ENCODE data around the gene PDP2. TPM values are rescaled to one million over a fixed set of nuclear protein-coding genes. Genes with fewer than 3 reads are reported as not detected.

The PDP2 gene, protein sequence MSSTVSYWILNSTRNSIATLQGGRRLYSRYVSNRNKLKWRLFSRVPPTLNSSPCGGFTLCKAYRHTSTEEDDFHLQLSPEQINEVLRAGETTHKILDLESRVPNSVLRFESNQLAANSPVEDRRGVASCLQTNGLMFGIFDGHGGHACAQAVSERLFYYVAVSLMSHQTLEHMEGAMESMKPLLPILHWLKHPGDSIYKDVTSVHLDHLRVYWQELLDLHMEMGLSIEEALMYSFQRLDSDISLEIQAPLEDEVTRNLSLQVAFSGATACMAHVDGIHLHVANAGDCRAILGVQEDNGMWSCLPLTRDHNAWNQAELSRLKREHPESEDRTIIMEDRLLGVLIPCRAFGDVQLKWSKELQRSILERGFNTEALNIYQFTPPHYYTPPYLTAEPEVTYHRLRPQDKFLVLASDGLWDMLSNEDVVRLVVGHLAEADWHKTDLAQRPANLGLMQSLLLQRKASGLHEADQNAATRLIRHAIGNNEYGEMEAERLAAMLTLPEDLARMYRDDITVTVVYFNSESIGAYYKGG
- total RNA-seq = 5.4 TPM

DNA sequence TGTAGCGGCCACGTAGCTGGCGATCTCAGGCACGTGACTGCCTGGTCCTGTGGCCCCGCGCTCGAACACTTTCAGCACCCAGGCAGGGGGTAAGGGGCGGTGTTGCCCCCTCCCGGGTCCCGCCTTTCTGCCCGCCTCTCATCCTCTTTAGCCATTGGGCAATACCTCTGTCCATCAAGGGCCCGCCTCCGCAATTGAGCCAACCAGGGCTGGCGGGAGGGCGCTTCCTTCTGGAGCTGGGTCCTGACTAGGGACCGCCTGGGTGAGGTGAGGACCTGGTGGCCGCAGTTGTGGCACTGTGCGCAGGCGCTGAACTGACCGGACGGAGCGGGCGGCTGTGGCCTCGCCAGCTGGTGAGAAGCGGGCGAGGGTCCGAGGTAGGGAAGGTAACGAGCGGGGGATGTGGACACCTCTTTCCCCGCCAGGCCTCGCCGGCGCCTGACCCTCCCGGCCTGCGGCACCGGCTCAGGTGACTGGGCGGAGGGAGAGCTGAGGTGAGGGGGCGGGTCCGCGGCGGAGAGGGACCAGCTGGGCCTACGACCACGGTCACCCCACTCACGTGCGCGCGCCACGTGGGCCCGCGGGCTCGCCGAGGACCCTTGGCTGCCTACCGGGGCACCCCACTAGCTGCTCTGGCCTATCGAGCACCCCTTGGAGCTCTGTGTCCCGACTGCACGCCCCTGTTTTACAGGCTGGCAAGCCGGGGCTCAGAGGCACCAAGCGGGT, at the start of gene PDP2:
Gene PDP2, plus strand, starts transcription at position 228 of the 726 bp plus-strand sequence. CDS start 3,770 bp downstream, outside the sequence.
- peak; percentile 74 to 94 (median 91) for DNase-seq (ENCODE audit: low read depth in 2 of 3, low spot score in 2 of 3)

DNA sequence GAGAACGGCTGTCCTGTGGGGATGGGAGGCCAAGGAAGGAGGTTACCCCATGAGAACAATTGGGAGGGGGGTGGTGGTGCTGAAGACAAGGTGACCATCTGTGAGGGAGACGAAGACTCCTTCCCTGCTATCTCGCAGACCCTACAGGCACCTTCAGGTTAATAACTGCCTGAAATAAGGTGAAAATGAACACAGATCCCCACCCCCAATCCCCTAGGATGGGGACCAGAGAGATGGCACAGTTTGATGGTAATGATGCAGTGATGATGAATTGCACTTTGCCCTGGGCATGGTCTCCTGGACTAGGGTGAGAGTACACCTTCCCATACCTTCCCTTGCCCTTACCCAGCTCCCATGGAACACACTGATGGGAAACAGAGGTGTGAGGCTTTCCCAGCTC, 48.1 kb upstream of the PDP2 start:
- no peak for DNase-seq (ENCODE audit: low read depth in 2 of 3, low spot score in 2 of 3)

DNA sequence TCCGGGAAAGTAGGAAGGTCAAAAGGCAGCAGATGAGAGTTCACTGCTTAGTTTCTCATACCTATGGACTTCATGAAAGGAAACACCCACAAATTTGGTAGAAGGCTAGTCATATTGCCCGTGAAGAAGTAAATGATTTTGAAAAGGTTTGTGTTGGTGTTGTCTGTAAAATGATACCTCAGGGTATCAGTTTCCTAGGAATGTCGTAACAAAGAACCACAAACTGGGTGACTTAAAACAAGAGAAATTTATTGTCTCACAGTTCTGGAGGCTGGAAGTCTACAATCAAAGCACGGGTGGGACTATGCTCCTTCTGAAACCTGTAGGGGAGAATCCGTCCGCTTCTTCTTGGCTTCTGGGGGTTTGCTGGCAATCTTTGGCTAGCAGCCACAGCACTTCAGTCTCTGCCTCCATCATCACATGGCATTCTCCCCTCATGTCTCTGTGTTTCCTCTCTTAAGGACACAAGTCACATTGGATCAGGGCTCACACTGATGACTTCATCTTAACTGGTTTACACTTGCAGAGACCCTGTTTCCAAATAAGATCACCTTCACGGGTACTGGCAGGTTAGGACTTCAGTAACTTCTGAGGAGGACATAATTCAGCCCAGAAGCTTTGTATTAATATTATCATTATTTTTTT, 47.5 kb upstream of the PDP2 start:
- no peak for DNase-seq (ENCODE audit: low read depth in 2 of 3, low spot score in 2 of 3)

DNA sequence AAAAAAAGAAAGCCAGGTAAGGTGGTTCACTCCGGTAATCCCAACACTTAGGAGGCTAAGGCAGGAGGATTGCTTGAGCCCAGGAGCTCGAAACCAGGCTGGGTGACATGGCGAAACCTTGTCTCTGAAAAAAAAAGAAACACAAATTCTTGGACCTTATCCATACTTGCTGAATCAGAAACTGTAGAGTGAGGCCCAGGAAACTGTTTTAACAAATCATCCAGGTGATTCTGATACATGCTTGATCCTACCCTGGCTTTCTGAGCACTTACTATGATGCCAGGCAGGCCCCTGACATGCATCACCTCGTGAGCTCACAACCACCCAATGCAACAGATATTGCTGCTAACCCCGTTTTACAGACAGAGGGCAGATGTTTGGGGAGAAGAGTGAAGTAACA, 45.6 kb upstream of the PDP2 start:
- DNase-seq (ENCODE audit: low read depth in 2 of 3, low spot score in 2 of 3) = no peak

DNA sequence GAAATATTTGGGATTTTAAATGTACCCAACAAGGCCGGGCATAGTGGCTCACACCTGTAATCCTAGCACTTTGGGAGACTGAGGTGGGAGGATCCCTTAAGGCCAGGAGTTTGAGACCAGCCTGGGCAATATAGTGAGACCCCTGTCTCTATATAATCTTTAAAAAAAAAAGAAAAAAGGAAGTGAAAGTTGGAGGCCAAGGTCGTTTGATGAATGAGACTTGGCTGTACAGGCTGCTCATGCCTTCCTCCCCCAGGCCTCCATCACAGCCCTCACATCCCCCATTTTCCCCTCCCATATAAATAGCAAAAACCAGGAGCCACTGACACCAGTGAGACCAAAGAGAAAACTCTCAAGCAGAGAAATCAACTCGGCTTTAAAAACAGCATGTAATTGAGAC, 39.4 kb upstream of the PDP2 start:
- no peak for DNase-seq (ENCODE audit: low read depth in 2 of 3, low spot score in 2 of 3)

DNA sequence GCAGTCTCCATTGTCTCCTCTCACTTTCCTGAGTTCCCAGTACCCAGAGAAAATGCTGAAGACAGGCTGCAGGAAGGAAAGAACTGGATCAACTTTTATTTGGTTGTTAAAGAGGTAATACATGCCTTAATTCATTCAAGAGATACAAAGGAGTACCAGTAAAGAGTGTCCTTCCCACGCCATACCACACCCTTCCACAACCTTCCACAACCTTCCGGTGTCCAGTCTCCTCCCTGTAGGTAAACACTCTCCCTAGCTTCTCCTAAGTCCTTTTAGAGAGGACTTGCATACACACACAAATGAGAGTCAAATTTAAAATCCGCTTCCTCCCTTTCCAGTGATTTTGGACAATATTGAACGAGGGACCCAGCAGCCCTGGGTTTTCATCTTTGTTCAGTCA, 38.9 kb upstream of the PDP2 start:
- DNase-seq (ENCODE audit: low read depth in 2 of 3, low spot score in 2 of 3) = no peak

DNA sequence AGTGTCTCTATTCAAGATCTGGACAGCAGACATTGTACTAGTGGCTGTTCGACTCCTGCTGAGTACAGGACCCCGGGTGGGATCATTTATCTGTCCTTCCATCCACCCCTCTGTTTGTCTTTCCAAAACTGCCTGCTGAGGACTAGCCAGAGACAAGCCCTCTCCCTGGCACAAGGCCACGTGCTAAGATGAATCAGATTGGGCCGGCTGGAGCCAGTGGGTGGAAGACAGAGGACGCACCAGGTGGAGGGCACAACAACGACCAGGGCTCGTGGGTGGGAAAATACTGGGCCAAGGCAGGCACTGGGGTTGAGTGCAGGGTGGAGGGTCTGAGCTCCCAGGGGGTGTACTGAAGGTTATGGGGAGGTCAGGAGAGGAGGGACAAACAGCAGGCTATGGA, 37.5 kb upstream of the PDP2 start:
- no peak for DNase-seq (ENCODE audit: low read depth in 2 of 3, low spot score in 2 of 3)

DNA sequence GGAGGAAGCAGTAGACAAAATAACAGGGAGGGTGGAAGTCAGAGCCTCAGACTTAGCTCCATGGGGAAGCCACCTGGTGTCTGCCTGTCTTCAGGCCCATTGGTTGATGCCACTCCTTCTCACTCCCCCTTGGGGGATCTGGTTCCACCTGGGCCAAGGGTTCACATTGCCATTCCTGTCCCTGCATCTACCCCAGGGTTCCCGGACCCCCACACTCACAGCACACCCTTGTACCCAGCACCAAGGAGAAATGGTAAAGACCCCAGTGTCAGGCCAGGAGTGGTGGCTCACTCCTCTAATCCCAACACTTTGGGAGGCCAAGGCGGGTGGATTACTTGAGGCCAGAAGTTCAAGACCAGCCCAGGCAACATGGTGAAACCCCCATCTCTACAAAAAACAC, 37.1 kb upstream of the PDP2 start:
- DNase-seq (ENCODE audit: low read depth in 2 of 3, low spot score in 2 of 3) = no peak

DNA sequence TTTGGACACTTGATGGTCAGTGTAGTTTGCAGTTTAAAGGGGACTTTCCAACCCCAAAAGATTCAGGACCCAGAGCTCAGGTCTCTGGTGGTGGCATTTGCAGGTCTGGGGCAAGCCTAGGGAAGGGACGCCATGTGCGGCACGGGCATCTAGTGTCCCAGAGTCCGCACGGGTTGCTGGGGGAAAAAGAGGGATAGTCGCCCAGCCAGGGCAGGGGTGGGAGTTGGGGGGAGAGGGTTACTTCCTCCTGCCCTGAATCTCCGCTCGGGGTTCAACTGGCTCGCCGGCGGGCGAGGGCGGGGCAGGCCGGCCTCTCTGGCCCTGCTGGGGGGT, 36.3 kb upstream of the PDP2 start:
- no peak for DNase-seq (ENCODE audit: low read depth in 2 of 3, low spot score in 2 of 3)

DNA sequence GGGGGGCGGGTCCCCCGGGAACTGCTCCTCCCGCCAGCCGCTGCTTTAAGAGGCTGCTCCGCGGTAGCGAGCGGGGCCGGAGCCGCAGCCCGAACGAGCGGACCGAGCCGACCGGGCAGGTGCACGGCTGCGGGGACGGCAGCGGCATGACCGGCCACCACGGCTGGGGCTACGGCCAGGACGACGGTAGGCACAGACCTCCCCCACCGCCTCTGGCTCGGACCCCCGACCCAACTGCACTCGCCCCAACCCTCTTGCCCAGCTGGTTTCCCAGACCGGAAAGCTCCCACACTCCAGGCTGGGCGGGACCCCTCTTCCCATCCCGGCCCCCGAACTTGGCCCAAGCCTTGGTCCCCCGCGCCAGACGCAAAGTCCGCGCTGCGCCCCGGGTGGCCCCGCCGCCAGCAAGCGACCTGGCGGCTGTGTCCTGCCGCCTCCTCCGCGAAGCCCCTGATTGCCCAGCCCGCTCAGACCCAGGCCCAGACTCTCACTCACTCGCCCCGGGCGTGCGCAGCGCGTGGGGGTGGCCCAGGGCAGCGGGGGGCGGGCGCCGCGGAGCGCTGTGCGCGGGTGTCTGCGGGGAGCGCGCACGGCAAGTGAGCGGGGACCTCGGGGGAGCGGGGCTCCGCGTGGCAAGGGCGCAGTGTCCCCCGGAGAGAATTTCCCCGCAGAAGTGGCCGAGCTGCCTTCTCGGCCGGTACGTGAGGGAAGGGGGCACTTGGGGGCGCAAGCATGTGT, 35.8 kb upstream of the PDP2 start, which contains the start of gene CA7:
Gene CA7, plus strand, starts transcription at position 73 of the 738 bp plus-strand sequence. Its CDS starts 74 bp downstream, at position 147.
- DNase-seq (ENCODE audit: low read depth in 2 of 3, low spot score in 2 of 3) = no peak

DNA sequence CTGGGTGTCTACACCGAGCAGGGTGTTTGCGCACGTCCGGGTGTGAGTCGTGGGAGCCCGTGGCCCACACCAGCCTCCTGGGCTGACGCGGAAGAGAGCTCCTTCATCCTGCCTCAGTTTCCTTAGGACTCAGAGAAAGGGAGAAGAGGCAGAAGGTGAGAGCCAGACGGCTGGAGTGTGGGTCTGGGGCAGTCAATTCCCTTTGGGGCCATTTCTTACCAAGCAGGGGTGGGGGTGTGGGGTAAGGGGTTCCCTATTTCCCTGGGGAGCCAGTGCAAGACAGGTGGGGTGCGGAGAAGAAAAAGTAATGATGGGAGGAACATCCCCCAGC, 35.3 kb upstream of the PDP2 start:
- DNase-seq (ENCODE audit: low read depth in 2 of 3, low spot score in 2 of 3) = no peak

DNA sequence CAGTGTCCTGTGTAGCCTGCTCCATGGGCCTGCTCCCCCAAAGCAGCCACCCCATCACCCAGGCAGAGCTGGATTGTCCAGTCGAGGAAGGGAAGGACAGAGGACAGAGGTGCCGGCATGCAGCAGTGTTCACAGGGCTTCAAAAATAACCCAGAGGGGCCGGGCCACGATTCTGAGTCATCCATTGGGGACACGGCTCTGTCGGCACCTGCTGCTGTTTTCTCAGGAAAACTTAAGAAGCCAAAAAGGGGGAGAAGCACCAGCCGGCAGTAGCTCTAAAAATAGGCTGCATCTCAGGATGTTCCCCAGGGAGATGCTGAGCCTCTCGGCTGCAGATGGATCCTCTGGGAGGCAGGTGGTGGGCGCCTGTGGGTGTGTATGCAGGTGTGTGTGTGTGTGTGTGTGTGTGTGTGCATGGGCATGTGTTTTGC, 34.5 kb upstream of the PDP2 start:
- DNase-seq (ENCODE audit: low read depth in 2 of 3, low spot score in 2 of 3) = no peak

DNA sequence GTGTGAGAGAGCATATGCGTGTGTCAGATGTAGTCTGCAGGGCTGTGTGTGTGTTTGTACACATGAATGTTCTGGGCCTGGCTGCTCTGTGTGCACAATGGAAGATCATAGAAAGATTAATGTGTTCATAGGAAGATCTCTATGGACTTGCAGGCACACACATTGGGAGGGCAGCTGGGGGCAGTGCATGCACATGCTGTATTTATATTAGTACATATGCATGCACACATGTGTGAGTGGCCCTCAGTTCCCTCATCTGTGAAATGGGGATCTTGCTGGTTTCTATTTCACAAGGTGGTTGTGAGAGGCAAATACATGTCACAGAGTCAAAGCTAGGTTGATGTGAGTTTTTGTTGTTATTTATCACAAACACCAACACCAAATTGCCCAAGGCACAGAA, 34.0 kb upstream of the PDP2 start:
- no peak for DNase-seq (ENCODE audit: low read depth in 2 of 3, low spot score in 2 of 3)

DNA sequence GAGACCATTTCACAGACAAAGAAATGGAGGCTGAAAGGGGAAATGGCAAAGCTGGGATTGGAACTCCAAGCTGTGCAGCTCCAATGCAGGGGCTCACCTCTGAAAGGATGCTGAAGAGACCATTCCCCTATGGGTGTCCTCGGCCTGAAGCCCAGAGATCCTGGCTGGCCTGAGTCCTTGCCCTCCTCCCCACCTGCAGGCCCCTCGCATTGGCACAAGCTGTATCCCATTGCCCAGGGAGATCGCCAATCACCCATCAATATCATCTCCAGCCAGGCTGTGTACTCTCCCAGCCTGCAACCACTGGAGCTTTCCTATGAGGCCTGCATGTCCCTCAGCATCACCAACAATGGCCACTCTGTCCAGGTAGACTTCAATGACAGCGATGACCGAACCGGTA, 33.5 kb upstream of the PDP2 start:
- DNase-seq (ENCODE audit: low read depth in 2 of 3, low spot score in 2 of 3) = no peak

DNA sequence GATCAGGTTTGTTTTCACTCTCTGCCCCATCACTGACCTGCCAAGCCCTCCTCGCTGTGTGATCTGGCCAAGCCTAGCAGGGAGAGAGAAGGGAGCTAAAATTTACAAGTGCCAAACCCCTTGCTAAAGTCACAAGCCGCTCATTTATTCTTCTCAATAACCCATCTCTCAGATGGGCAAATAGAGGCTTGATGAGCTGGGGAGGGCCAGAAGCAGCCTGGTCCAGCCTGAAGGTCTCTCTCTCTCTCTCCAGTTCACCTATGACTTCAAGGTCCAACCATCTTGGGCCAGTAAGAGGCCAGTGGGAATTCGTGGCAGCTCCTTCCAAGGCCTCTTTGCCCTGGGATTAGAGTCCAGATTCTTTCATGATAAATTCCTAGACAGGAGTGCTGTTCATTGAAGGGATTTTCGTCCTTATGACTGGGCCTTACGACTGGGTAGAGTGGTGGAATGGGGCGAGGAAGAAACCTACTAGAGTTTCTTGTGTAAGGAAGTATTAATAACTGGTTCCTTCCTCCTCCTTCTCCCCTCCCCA, 32.7 kb upstream of the PDP2 start:
- no peak for DNase-seq (ENCODE audit: low read depth in 2 of 3, low spot score in 2 of 3)

DNA sequence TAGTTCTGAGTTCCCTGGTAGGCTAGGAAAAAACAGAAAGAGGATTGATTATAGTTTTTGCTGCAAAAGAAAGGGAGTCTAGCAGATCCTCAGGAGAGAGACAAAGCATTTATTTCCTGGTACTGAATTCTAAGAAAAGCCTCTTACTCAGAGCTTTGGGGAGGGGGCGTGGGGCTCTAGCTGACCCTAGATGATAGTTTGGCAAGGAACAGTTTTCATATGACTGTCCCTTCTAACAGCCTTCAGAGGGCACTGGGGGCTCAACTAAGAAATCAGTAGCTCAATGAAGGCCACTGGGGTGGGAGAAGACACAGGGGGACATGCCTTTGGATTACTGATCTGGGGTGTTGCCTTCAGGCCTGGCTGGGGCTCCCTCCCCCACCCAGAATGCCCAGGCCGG, 32.1 kb upstream of the PDP2 start:
- DNase-seq (ENCODE audit: low read depth in 2 of 3, low spot score in 2 of 3) = no peak

DNA sequence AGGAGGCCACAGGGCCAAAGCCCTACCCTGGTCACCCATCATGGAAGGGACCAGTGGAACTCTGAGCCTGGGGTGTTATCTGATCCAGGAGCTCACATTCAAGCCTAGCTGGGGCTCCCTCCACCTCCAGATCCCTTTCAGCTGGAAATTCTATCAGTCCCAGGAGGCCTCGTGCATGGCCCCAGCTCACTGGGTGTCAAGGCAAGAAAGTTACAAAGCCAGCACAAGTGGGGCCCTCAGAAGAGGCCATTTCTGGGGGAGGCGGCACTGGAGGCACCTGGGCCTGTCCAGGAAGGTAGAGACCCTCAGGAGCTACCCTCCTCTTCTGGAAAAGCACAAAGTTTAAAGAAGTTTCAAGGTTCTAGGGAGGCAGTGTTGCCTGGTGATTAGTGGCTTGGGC, 31.3 kb upstream of the PDP2 start:
- DNase-seq (ENCODE audit: low read depth in 2 of 3, low spot score in 2 of 3) = no peak

DNA sequence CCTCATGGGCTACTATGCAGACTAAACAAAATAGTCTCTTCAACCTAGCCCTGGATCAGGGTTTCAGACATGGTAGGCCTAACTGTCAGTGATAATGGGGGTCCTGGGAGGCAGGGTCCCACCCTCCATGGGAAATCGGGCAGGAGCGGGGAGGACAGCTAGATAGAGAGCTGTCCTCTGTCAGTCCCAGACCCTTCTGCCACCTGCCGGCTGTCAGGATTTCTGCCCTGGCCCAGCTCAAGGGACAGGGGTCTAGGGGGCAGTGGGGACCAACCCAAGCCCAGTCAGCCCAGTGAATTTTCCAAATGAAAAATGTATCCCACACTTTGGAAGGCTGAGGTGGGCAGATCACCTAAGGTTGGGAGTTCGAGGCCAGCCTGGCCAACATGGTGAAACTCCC, 30.8 kb upstream of the PDP2 start:
- no peak for DNase-seq (ENCODE audit: low read depth in 2 of 3, low spot score in 2 of 3)

DNA sequence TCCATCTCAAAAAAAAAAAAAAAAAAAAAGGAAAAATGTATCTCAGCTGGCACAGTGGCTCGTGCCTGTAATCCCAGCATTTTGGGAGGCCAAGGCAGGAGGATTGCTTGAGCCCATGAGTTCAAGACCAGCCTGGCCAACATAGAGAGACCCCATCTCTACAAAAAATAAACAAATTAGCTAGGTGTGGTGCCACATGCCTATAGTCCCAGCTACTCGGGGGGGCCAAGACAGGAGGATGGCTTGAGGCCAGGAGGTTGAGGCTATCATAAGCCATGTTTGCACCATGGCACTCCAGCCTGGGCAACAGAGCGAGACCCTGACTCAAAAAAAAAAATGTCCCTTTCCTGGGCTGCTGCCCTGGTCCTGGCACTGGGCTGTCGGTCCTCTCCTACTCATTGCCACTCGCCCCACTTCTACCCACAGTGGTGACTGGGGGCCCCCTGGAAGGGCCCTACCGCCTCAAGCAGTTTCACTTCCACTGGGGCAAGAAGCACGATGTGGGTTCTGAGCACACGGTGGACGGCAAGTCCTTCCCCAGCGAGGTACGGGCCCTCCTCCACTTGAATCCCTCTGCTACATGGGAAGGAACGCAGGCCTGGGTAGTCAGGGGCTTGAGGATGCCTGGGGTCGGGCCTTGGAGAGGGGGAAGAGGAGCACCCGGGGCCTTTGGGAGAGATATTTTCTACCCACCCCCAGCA, 30.1 kb upstream of the PDP2 start:
- DNase-seq (ENCODE audit: low read depth in 2 of 3, low spot score in 2 of 3) = no peak

Measured in hematopoietic multipotent progenitor cell (in vitro differentiated cells).